Ureter (tissue), 1 donor: ENCODE data around the gene FZR1. TPM values are rescaled to one million over a fixed set of nuclear protein-coding genes. Genes with fewer than 3 reads are reported as not detected.

Experiments
- DNase-seq: peaks from one replicate; pipeline ENCODE4 v3.0.0-alpha.2; 2020; ENCODE audit warnings: low spot score
- total RNA-seq: library from RNA; stranded (reverse); gene quantifications from one replicate; pipeline ENCODE4 v1.2.4, GENCODE V29; 2023
- donor health status: DM: yes; HTN: yes; CAD: no.

FZR1 gene
- total RNA-seq, 1 donor from 2014 or later: 58.8 TPM

GRCh38 chr19:3474010-3474409 lies 32.1 kb upstream of the FZR1 start:
- no peak for DNase-seq

GRCh38 chr19:3474614-3475013 lies 31.5 kb upstream of the FZR1 start:
- no peak for DNase-seq

- no peak for DNase-seq
These were observed 30.7 kb upstream of the FZR1 start for GRCh38 chr19:3475449-3475848.

GRCh38 chr19:3476830-3477229 lies 29.3 kb upstream of the FZR1 start:
- no peak for DNase-seq

- no peak for DNase-seq
These were observed 28.6 kb upstream of the FZR1 start for GRCh38 chr19:3477506-3477905.

GRCh38 chr19:3477951-3478350 lies 28.2 kb upstream of the FZR1 start:
- no peak for DNase-seq

GRCh38 chr19:3478409-3479176 lies 27.5 kb upstream of the FZR1 start:
- no peak for DNase-seq

- no peak for DNase-seq
These were observed 26.8 kb upstream of the FZR1 start for GRCh38 chr19:3479177-3479833.

- no peak for DNase-seq
These were observed 26.3 kb upstream of the FZR1 start for GRCh38 chr19:3479834-3480215.

- DNase-seq: no peak
These were observed 25.6 kb upstream of the FZR1 start, which contains the start of gene SMIM24 for GRCh38 chr19:3480383-3481091. SMIM24 (minus strand) TSS chr19:3480525; CDS start chr19:3480463, 62 bp downstream.

- no peak for DNase-seq
These were observed 24.6 kb upstream of the FZR1 start for GRCh38 chr19:3481241-3482090.

- no peak for DNase-seq
These were observed 23.4 kb upstream of the FZR1 start for GRCh38 chr19:3482507-3483225.

- no peak for DNase-seq
These were observed 22.9 kb upstream of the FZR1 start, which contains the start of gene SMIM44 for GRCh38 chr19:3483226-3483628. SMIM44 (minus strand) TSS chr19:3483441; CDS start chr19:3483403, 38 bp downstream.

GRCh38 chr19:3491396-3492119 lies 14.6 kb upstream of the FZR1 start:
- DNase-seq: no peak

GRCh38 chr19:3492131-3492839 lies 13.8 kb upstream of the FZR1 start:
- DNase-seq: no peak

GRCh38 chr19:3492919-3493318 lies 13.2 kb upstream of the FZR1 start:
- no peak for DNase-seq

GRCh38 chr19:3493651-3494050 lies 12.5 kb upstream of the FZR1 start:
- no peak for DNase-seq

GRCh38 chr19:3494051-3494450 lies 12.1 kb upstream of the FZR1 start:
- DNase-seq: no peak

- no peak for DNase-seq
These were observed 11.6 kb upstream of the FZR1 start for GRCh38 chr19:3494559-3494958.
